HCT116 (cell line): ENCODE data around the gene MAP2K5. TPM values are rescaled to one million over a fixed set of nuclear protein-coding genes. Genes with fewer than 3 reads are reported as not detected.

ENCODE experiments used
- ATAC-seq: fragments of 200-7000 bp; cut with Tn5 transposase; 2 replicates; pipeline ENCODE4 v1.9.1; 2020; ENCODE audit warnings: mild to moderate bottlenecking, moderate library complexity
- BruUV-seq: library from RNA; stranded (reverse); fragments of 400-500 nt; replicated peaks from 2 replicates; lab custom pipeline; 2021; lab: Mats Ljungman, UMichigan
- CTCF ChIA-PET: fragments of 300-600 bp; sonication (Branson Sonifier 250); formaldehyde crosslinking; loops from one replicate; lab custom pipeline; 2021; ENCODE audit warnings: antibody characterized with exemption; lab: Charles Lee
- POLR2A ChIA-PET: fragments of 300-600, 350-600 bp; sonication (Branson Sonifier 250); formaldehyde crosslinking; loops from one replicate; lab custom pipeline; 2021; ENCODE audit warnings: antibody characterized with exemption; lab: Charles Lee
- RAD21 ChIA-PET, 2 experiments: fragments of 300-600 bp; sonication (Branson Sonifier 250); formaldehyde crosslinking; loops; one replicate each; lab custom pipeline; 2023; ENCODE audit warnings: low total read pairs in 2 of 2; ENCODE audit not compliant: uncharacterized antibody in 2 of 2, unreplicated experiment in 2 of 2, low non-redundant PET in 1 of 2; lab: Charles Lee
- DNase-seq: peaks from one replicate; pipeline ENCODE4 v3.0.0-alpha.2; 2010; ENCODE audit warnings: low read depth, low spot score
- H2AFZ ChIP-seq: fragments of 200-600 bp; shearing (Covaris generic), sonication (generic); 2 replicates; pipeline ENCODE4 v1.6.1; 2017; ENCODE audit warnings: low read depth, mixed run types, mixed read lengths, antibody characterized with exemption, low read length; ENCODE audit not compliant: poor library complexity, severe bottlenecking
- H3K27ac ChIP-seq: 2 replicates; pipeline ENCODE4 v1.5.1; 2012; ENCODE audit warnings: low read depth, low read length
- H3K27me3 ChIP-seq: fragments of 200-600 bp; sonication (generic); 2 replicates; pipeline ENCODE4 v1.6.1; 2016; ENCODE audit warnings: mixed run types, low read length, mixed read lengths; ENCODE audit not compliant: insufficient read depth
- H3K36me3 ChIP-seq, 2 experiments: fragments of 200-500 bp in 1 of 2; fragments of 200-600 bp in 1 of 2; sonication (Bioruptor generic) in 1 of 2; sonication (generic) in 1 of 2; 2 replicates each; pipeline versions ENCODE4 v1.5.1 to v1.6.1; 2014 to 2016; ENCODE audit warnings: low read length in 2 of 2, inconsistent platforms in 1 of 2, mixed read lengths in 1 of 2, mixed run types in 1 of 2; ENCODE audit not compliant: insufficient read depth in 2 of 2, control insufficient read depth in 1 of 2
- H3K4me1 ChIP-seq, 2 experiments: fragments of 200-600 bp in 1 of 2; sonication (generic) in 1 of 2; 2 replicates each; pipeline versions ENCODE4 v1.5.1 to v1.6.1; 2012 to 2017; ENCODE audit warnings: low read length in 2 of 2, inconsistent platforms in 1 of 2, mild to moderate bottlenecking in 1 of 2, mixed read lengths in 1 of 2, mixed run types in 1 of 2, moderate library complexity in 1 of 2; ENCODE audit not compliant: insufficient read depth in 2 of 2, control insufficient read depth in 1 of 2
- H3K4me2 ChIP-seq: fragments of 200-600 bp; sonication (generic); 2 replicates; pipeline ENCODE4 v1.6.1; 2017; ENCODE audit warnings: mixed run types, low read length, mixed read lengths
- H3K4me3 ChIP-seq, 2 experiments: fragments of 200-600 bp in 1 of 2; sonication (generic) in 1 of 2; replicated peaks in 1 of 2; 2 replicates each; pipeline ENCODE4 v1.5.1; 2011 to 2016; ENCODE audit warnings: low read length in 2 of 2, control low read depth in 1 of 2, low read depth in 1 of 2, mild to moderate bottlenecking in 1 of 2, mixed read lengths in 1 of 2, mixed run types in 1 of 2
- H3K79me2 ChIP-seq: fragments of 200-600 bp; sonication (generic); 2 replicates; pipeline ENCODE4 v1.6.1; 2017; ENCODE audit warnings: mild to moderate bottlenecking, mixed run types, low read length, moderate library complexity, mixed read lengths; ENCODE audit not compliant: insufficient read depth
- H3K9ac ChIP-seq: fragments of 200-600 bp; sonication (generic); 2 replicates; pipeline ENCODE4 v1.6.1; 2016; ENCODE audit warnings: low read length, mixed read lengths
- H3K9me2 ChIP-seq: fragments of 200-600 bp; sonication (generic), shearing (Covaris generic); 2 replicates; pipeline ENCODE4 v1.6.1; 2017; ENCODE audit warnings: mixed run types, mild to moderate bottlenecking, moderate library complexity; ENCODE audit not compliant: insufficient read depth
- H3K9me3 ChIP-seq, 2 experiments: fragments of 200-500 bp in 1 of 2; fragments of 200-600 bp in 1 of 2; sonication (Bioruptor generic) in 1 of 2; sonication (generic) in 1 of 2; 2 replicates each; pipeline ENCODE4 v1.6.1; 2014 to 2017; ENCODE audit warnings: low read length in 2 of 2, mixed read lengths in 2 of 2, inconsistent platforms in 1 of 2, low read depth in 1 of 2, mild to moderate bottlenecking in 1 of 2, mixed run types in 1 of 2, moderate library complexity in 1 of 2; ENCODE audit not compliant: control insufficient read depth in 1 of 2, insufficient read depth in 1 of 2
- H4K20me1 ChIP-seq: fragments of 200-600 bp; sonication (generic), shearing (Covaris generic); 2 replicates; pipeline ENCODE4 v1.6.1; 2017; ENCODE audit warnings: mixed run types, mild to moderate bottlenecking, moderate library complexity; ENCODE audit not compliant: insufficient read depth
- CBX3 ChIP-seq: IDR thresholded peaks from 2 replicates; pipeline ENCODE4 v1.6.1; 2012; ENCODE audit warnings: low read depth
- EGR1 ChIP-seq: IDR thresholded peaks from 2 replicates; pipeline ENCODE4 v1.6.1; 2012; ENCODE audit warnings: low read depth
- EZH2 ChIP-seq: fragments of 200-600 bp; sonication (generic); IDR thresholded peaks from 2 replicates; pipeline ENCODE4 v1.6.1; 2017; ENCODE audit warnings: antibody characterized with exemption, mixed run types
- EZH2phosphoT487 ChIP-seq: fragments of 200-600 bp; IDR thresholded peaks from 2 replicates; pipeline ENCODE4 v1.6.1; 2018; ENCODE audit warnings: antibody characterized with exemption, borderline replicate concordance
- JUND ChIP-seq: IDR thresholded peaks from 2 replicates; pipeline ENCODE4 v1.6.1; 2012
- POLR2A ChIP-seq: IDR thresholded peaks from 2 replicates; pipeline ENCODE4 v1.7.0; 2011; ENCODE audit warnings: borderline replicate concordance; ENCODE audit not compliant: insufficient read depth, insufficient read length; ENCODE audit errors: extremely low read depth
- POLR2AphosphoS5 ChIP-seq: IDR thresholded peaks from 2 replicates; pipeline ENCODE4 v1.6.1; 2011; ENCODE audit warnings: mild to moderate bottlenecking, low read depth, low read length, moderate library complexity
- SIN3A ChIP-seq: IDR thresholded peaks from 2 replicates; pipeline ENCODE4 v1.6.1; 2012; ENCODE audit warnings: low read depth
- SP1 ChIP-seq: IDR thresholded peaks from 2 replicates; pipeline ENCODE4 v1.6.1; 2012; ENCODE audit warnings: low read depth
- SRF ChIP-seq: IDR thresholded peaks from 2 replicates; pipeline ENCODE4 v1.6.1; 2012; ENCODE audit warnings: low read depth
- TCF7L2 ChIP-seq: IDR thresholded peaks from 2 replicates; pipeline ENCODE4 v1.7.0; 2011; ENCODE audit warnings: borderline replicate concordance, inconsistent platforms; ENCODE audit not compliant: insufficient read depth, insufficient read length; ENCODE audit errors: extremely low read depth
- YY1 ChIP-seq: IDR thresholded peaks from 2 replicates; pipeline ENCODE4 v1.6.1; 2011; ENCODE audit warnings: low read length, low read depth, moderate library complexity, mild to moderate bottlenecking; ENCODE audit not compliant: insufficient replicate concordance; ENCODE audit errors: extremely low read depth
- ZFX ChIP-seq: fragments of 450-650 bp; IDR thresholded peaks from 2 replicates; pipeline ENCODE4 v1.6.1; 2017
- ZNF274 ChIP-seq: fragments of 200-500 bp; sonication (Bioruptor generic); IDR thresholded peaks from 2 replicates; pipeline ENCODE4 v1.6.1; 2014; ENCODE audit warnings: mild to moderate bottlenecking, low read depth, low read length, inconsistent platforms
- intact Hi-C: fragments of 100-400 bp; cut with micrococcal nuclease; formaldehyde crosslinking; loops from 2 replicates; pipeline ENCODE4 v1.10.0; 2022
- total RNA-seq: library from RNA; stranded (reverse); gene quantifications from one replicate; pipeline ENCODE4 v1.2.1, GENCODE V29; 2021; ENCODE audit not compliant: unreplicated experiment
- TF ChIP-seq, protein P1 (sequence below): IDR thresholded peaks from 2 replicates; pipeline ENCODE4 v1.6.1; 2012
- TF ChIP-seq, protein P2 (sequence below), 3 experiments: fragments of 200-600 bp in 1 of 3; sonication (generic) in 1 of 3; IDR thresholded peaks in 2 of 3; conservative IDR thresholded peaks in 1 of 3; 2 replicates each; pipeline ENCODE4 v1.5.1; 2012 to 2017; ENCODE audit warnings: low read depth in 2 of 3, low read length in 2 of 3, antibody characterized with exemption in 1 of 3, borderline replicate concordance in 1 of 3, control low read depth in 1 of 3, mild to moderate bottlenecking in 1 of 3, mixed read lengths in 1 of 3, mixed run types in 1 of 3, moderate library complexity in 1 of 3; ENCODE audit not compliant: insufficient read depth in 1 of 3
- TF ChIP-seq, protein P3 (sequence below): IDR thresholded peaks from 2 replicates; pipeline ENCODE4 v1.6.1; 2012; ENCODE audit warnings: low read depth
- TF ChIP-seq, protein P4 (sequence below): IDR thresholded peaks from 2 replicates; pipeline ENCODE4 v1.6.1; 2012
- TF ChIP-seq, protein P5 (sequence below): IDR thresholded peaks from 2 replicates; pipeline ENCODE4 v1.6.1; 2011; ENCODE audit warnings: mild to moderate bottlenecking, low read length, moderate library complexity; ENCODE audit not compliant: insufficient replicate concordance; ENCODE audit errors: extremely low read depth

MAP2K5 gene
- total RNA-seq, 1 experiment from 2014 or later, result 15.6 TPM

DNA sequence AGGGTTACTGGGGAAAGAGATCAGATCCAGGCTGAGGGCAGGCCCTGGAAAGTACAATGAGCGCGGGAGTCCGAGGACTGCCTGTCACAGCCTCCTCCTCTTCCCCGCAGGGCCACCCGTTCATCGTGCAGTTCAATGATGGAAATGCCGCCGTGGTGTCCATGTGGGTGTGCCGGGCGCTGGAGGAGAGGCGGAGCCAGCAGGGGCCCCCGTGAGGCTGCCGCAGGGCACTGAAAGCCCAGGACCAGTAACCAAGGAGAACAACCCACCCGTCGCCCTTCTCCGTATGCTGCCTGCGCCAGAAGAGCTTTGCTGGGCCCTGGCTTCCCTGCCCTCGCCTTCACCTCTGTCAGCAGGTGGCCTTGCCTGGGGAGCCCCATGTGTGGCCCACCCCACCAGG is 264.0 kb downstream of the MAP2K5 start:
- ATAC-seq, result no peak

More for the DNA sequence above, 264.0 kb downstream of the MAP2K5 start:
- intact Hi-C loops, result no loop called here
- Histone ChIP-seq H3K27ac (no peak overlapping the region), H3K4me1 (no peaks in the 10 kb centered on the region), H2AFZ (no peak overlapping the region), H3K9me3 (no peaks in the 10 kb centered on the region), H3K27me3 (no peaks in the 10 kb centered on the region), H3K36me3 (no peaks in the 10 kb centered on the region), H3K9ac (no peak overlapping the region), H4K20me1 (no peaks in the 10 kb centered on the region), H3K4me2 (no peak overlapping the region), H3K79me2 (no peaks in the 10 kb centered on the region), H3K4me3 (no peak overlapping the region), H3K9me2 (no peaks in the 10 kb centered on the region)
- CTCF ChIA-PET, result no interaction called here
- POLR2A ChIA-PET, result no interaction called here
- RAD21 ChIA-PET, result no interaction called here
- TF ChIP-seq YY1 (no peak), TCF7L2 (no peak), SP1 (no peak), EZH2phosphoT487 (no peak), SIN3A (no peak), POLR2A (no peak), EZH2 (no peak), ZNF274 (no peak), JUND (no peak), EGR1 (no peak), SRF (no peak), POLR2AphosphoS5 (no peak), CBX3 (no peak), ZFX (no peak)
- TF ChIP-seq, protein P1, sequence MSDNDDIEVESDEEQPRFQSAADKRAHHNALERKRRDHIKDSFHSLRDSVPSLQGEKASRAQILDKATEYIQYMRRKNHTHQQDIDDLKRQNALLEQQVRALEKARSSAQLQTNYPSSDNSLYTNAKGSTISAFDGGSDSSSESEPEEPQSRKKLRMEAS, result no peak
- TF ChIP-seq, protein P2, sequence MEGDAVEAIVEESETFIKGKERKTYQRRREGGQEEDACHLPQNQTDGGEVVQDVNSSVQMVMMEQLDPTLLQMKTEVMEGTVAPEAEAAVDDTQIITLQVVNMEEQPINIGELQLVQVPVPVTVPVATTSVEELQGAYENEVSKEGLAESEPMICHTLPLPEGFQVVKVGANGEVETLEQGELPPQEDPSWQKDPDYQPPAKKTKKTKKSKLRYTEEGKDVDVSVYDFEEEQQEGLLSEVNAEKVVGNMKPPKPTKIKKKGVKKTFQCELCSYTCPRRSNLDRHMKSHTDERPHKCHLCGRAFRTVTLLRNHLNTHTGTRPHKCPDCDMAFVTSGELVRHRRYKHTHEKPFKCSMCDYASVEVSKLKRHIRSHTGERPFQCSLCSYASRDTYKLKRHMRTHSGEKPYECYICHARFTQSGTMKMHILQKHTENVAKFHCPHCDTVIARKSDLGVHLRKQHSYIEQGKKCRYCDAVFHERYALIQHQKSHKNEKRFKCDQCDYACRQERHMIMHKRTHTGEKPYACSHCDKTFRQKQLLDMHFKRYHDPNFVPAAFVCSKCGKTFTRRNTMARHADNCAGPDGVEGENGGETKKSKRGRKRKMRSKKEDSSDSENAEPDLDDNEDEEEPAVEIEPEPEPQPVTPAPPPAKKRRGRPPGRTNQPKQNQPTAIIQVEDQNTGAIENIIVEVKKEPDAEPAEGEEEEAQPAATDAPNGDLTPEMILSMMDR (IDR thresholded peaks at IDR 0.05 in 2 of 3, conservative IDR thresholded peaks at IDR 0.05 in 1 of 3; ENCODE audit: borderline replicate concordance in 1 of 3, insufficient read depth in 1 of 3, low read depth in 2 of 3, low read length in 2 of 3), result no peak
- TF ChIP-seq, protein P3, sequence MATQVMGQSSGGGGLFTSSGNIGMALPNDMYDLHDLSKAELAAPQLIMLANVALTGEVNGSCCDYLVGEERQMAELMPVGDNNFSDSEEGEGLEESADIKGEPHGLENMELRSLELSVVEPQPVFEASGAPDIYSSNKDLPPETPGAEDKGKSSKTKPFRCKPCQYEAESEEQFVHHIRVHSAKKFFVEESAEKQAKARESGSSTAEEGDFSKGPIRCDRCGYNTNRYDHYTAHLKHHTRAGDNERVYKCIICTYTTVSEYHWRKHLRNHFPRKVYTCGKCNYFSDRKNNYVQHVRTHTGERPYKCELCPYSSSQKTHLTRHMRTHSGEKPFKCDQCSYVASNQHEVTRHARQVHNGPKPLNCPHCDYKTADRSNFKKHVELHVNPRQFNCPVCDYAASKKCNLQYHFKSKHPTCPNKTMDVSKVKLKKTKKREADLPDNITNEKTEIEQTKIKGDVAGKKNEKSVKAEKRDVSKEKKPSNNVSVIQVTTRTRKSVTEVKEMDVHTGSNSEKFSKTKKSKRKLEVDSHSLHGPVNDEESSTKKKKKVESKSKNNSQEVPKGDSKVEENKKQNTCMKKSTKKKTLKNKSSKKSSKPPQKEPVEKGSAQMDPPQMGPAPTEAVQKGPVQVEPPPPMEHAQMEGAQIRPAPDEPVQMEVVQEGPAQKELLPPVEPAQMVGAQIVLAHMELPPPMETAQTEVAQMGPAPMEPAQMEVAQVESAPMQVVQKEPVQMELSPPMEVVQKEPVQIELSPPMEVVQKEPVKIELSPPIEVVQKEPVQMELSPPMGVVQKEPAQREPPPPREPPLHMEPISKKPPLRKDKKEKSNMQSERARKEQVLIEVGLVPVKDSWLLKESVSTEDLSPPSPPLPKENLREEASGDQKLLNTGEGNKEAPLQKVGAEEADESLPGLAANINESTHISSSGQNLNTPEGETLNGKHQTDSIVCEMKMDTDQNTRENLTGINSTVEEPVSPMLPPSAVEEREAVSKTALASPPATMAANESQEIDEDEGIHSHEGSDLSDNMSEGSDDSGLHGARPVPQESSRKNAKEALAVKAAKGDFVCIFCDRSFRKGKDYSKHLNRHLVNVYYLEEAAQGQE, result no peak
- TF ChIP-seq, protein P4, sequence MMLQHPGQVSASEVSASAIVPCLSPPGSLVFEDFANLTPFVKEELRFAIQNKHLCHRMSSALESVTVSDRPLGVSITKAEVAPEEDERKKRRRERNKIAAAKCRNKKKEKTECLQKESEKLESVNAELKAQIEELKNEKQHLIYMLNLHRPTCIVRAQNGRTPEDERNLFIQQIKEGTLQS, result no peak
- TF ChIP-seq, protein P5, sequence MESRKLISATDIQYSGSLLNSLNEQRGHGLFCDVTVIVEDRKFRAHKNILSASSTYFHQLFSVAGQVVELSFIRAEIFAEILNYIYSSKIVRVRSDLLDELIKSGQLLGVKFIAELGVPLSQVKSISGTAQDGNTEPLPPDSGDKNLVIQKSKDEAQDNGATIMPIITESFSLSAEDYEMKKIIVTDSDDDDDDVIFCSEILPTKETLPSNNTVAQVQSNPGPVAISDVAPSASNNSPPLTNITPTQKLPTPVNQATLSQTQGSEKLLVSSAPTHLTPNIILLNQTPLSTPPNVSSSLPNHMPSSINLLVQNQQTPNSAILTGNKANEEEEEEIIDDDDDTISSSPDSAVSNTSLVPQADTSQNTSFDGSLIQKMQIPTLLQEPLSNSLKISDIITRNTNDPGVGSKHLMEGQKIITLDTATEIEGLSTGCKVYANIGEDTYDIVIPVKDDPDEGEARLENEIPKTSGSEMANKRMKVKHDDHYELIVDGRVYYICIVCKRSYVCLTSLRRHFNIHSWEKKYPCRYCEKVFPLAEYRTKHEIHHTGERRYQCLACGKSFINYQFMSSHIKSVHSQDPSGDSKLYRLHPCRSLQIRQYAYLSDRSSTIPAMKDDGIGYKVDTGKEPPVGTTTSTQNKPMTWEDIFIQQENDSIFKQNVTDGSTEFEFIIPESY, result no peak
- BruUV-seq, result no TSS peak
- no peak for DNase-seq
